Osteoblast (primary cell): ENCODE measurements around the gene KIAA0825. TPM values are rescaled to one million over a fixed set of nuclear protein-coding genes. Genes with fewer than 3 reads are reported as not detected.

Experiments
- DNase-seq: peaks from one replicate; pipeline ENCODE4 v3.0.0; 2011; ENCODE audit warnings: low spot score, mixed read lengths; ENCODE audit not compliant: insufficient read length; ENCODE audit errors: missing footprints
- H2AFZ ChIP-seq: 2 replicates; pipeline ENCODE4 v1.6.0; 2011; ENCODE audit warnings: mild to moderate bottlenecking, low read length
- H3K27ac ChIP-seq: 2 replicates; pipeline ENCODE4 v1.5.1; 2011; ENCODE audit warnings: mild to moderate bottlenecking, low read depth, low read length, moderate library complexity
- H3K27me3 ChIP-seq: 2 replicates; pipeline ENCODE4 v1.6.0; 2012; ENCODE audit warnings: mild to moderate bottlenecking, control low read depth, inconsistent platforms, low read length, moderate library complexity; ENCODE audit not compliant: insufficient read depth
- H3K36me3 ChIP-seq: 2 replicates; pipeline ENCODE4 v1.5.1; 2011; ENCODE audit warnings: mild to moderate bottlenecking, low read length, control low read depth, moderate library complexity; ENCODE audit not compliant: insufficient read depth
- H3K4me1 ChIP-seq: 2 replicates; pipeline ENCODE4 v1.5.1; 2011; ENCODE audit warnings: mild to moderate bottlenecking, low read length, control low read depth, moderate library complexity; ENCODE audit not compliant: insufficient read depth
- H3K4me2 ChIP-seq: 2 replicates; pipeline ENCODE4 v1.6.0; 2011; ENCODE audit warnings: mild to moderate bottlenecking, low read length; ENCODE audit not compliant: insufficient read depth
- H3K4me3 ChIP-seq: fragments of 200-600 bp; sonication (generic); 3 replicates; pipeline ENCODE4 v1.5.1; 2012; ENCODE audit warnings: mild to moderate bottlenecking, low read length, inconsistent platforms; ENCODE audit not compliant: insufficient read depth
- H3K79me2 ChIP-seq: 2 replicates; pipeline ENCODE4 v1.6.0; 2012; ENCODE audit warnings: mild to moderate bottlenecking, low read length, control low read depth, inconsistent platforms; ENCODE audit not compliant: insufficient read depth
- H3K9me3 ChIP-seq: 2 replicates; pipeline ENCODE4 v1.5.1; 2011; ENCODE audit warnings: low read depth, low read length, control low read depth
- H4K20me1 ChIP-seq: 2 replicates; pipeline ENCODE4 v1.6.0; 2012; ENCODE audit warnings: mild to moderate bottlenecking, low read length, control low read depth; ENCODE audit not compliant: insufficient read depth
- CTCF ChIP-seq: IDR thresholded peaks from 2 replicates; pipeline ENCODE4 v1.5.1; 2011; ENCODE audit warnings: mild to moderate bottlenecking, low read depth, low read length, moderate library complexity; ENCODE audit errors: extremely low read depth
- total RNA-seq: library from RNA; depleted of rRNA; stranded (reverse); fragments of >200 nt; gene quantifications from 2 replicates; pipeline ENCODE4 v1.2.3, GENCODE V29; 2012

The KIAA0825 gene
- total RNA-seq, 1 donor: 8.0 TPM

GRCh38 chr5:94469894-94470329 is 148.5 kb downstream of the KIAA0825 start:
- Histone ChIP-seq H4K20me1 (no peaks in the 10 kb centered on the region), H3K79me2 (no peaks in the 10 kb centered on the region), H3K4me3 (no peak overlapping the region), H3K36me3 (no peaks in the 10 kb centered on the region), H2AFZ (no peak overlapping the region), H3K9me3 (no peaks in the 10 kb centered on the region), H3K4me2 (no peak overlapping the region), H3K27me3 (no peaks in the 10 kb centered on the region), H3K27ac (no peak overlapping the region), H3K4me1 (no peaks in the 10 kb centered on the region)
- no peak for TF ChIP-seq CTCF
- no peak for DNase-seq

- Histone ChIP-seq H3K27ac (no peak overlapping the region), H3K9me3 (no peaks in the 10 kb centered on the region)
These were observed 150.2 kb downstream of the KIAA0825 start for GRCh38 chr5:94467954-94468930.

GRCh38 chr5:94467346-94467953 is 151.0 kb downstream of the KIAA0825 start:
- no peak for DNase-seq
- H3K36me3 ChIP-seq: no peaks in the 10 kb centered on the region
- no peak overlapping the region for H3K4me2 ChIP-seq
- no peak overlapping the region for H3K4me3 ChIP-seq
- no peaks in the 10 kb centered on the region for H3K79me2 ChIP-seq
- no peak overlapping the region for H3K27ac ChIP-seq
- TF ChIP-seq CTCF: no peak
- H3K9me3 ChIP-seq: no peaks in the 10 kb centered on the region
- H3K4me1 ChIP-seq: no peaks in the 10 kb centered on the region
- no peaks in the 10 kb centered on the region for H3K27me3 ChIP-seq
- H2AFZ ChIP-seq: no peak overlapping the region
- H4K20me1 ChIP-seq: no peaks in the 10 kb centered on the region

More at GRCh38 chr5:94467954-94468930, 150.2 kb downstream of the KIAA0825 start:
- H4K20me1 ChIP-seq: no peaks in the 10 kb centered on the region
- no peak for DNase-seq
- H3K4me3 ChIP-seq: no peak overlapping the region
- no peaks in the 10 kb centered on the region for H3K27me3 ChIP-seq
- no peaks in the 10 kb centered on the region for H3K4me1 ChIP-seq
- no peak overlapping the region for H3K4me2 ChIP-seq
- H2AFZ ChIP-seq: no peak overlapping the region
- H3K79me2 ChIP-seq: no peaks in the 10 kb centered on the region
- H3K36me3 ChIP-seq: no peaks in the 10 kb centered on the region
- TF ChIP-seq CTCF: no peak

- no peaks in the 10 kb centered on the region for H3K36me3 ChIP-seq
- no peak for TF ChIP-seq CTCF
- H2AFZ ChIP-seq: no peak overlapping the region
- no peak for DNase-seq
- H3K9me3 ChIP-seq: no peaks in the 10 kb centered on the region
- H3K4me3 ChIP-seq: no peak overlapping the region
- no peaks in the 10 kb centered on the region for H3K27me3 ChIP-seq
- H3K4me2 ChIP-seq: no peak overlapping the region
- H3K79me2 ChIP-seq: no peaks in the 10 kb centered on the region
- no peaks in the 10 kb centered on the region for H4K20me1 ChIP-seq
- no peak overlapping the region for H3K27ac ChIP-seq
- no peaks in the 10 kb centered on the region for H3K4me1 ChIP-seq
These were observed 154.7 kb downstream of the KIAA0825 start for GRCh38 chr5:94463739-94464138.
